Omental fat pad (tissue), 4 donors: Measurements from ENCODE around the gene KCNJ6. TPM values are rescaled to one million over a fixed set of nuclear protein-coding genes. Genes with fewer than 3 reads are reported as not detected.

Experiments used
- ATAC-seq: fragments of 150-250 bp; one replicate; pipeline ENCODE4 v1.9.1; 2016; ENCODE audit warnings: mild to moderate bottlenecking, moderate library complexity; ENCODE audit not compliant: low FRiP score
- DNase-seq: peaks from one replicate; pipeline ENCODE4 v3.0.0-alpha.2; 2019; ENCODE audit warnings: low spot score
- total RNA-seq, 4 donors: library from RNA; depleted of rRNA; stranded (reverse); fragments of >200 nt; gene quantifications; one replicate each; pipeline ENCODE4 v1.1.0, GENCODE V29; 2016
- TF ChIP-seq, protein P1 (sequence below), 3 donors: fragments of 450-650 bp; IDR thresholded peaks; one replicate each; pipeline ENCODE4 v1.5.1; 2016 to 2017; ENCODE audit warnings: antibody characterized with exemption in 3 of 3, mild to moderate bottlenecking in 3 of 3, moderate library complexity in 2 of 3

The KCNJ6 gene
- total RNA-seq, 4 donors from 2014 or later, result not detected

GRCh38 chr21:37888659-37889058 lies 27.6 kb downstream of the KCNJ6 start:
- no peak for DNase-seq
- no peak for ATAC-seq
- TF ChIP-seq, protein P1, sequence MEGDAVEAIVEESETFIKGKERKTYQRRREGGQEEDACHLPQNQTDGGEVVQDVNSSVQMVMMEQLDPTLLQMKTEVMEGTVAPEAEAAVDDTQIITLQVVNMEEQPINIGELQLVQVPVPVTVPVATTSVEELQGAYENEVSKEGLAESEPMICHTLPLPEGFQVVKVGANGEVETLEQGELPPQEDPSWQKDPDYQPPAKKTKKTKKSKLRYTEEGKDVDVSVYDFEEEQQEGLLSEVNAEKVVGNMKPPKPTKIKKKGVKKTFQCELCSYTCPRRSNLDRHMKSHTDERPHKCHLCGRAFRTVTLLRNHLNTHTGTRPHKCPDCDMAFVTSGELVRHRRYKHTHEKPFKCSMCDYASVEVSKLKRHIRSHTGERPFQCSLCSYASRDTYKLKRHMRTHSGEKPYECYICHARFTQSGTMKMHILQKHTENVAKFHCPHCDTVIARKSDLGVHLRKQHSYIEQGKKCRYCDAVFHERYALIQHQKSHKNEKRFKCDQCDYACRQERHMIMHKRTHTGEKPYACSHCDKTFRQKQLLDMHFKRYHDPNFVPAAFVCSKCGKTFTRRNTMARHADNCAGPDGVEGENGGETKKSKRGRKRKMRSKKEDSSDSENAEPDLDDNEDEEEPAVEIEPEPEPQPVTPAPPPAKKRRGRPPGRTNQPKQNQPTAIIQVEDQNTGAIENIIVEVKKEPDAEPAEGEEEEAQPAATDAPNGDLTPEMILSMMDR (IDR thresholded peaks at IDR 0.05), result no peak

GRCh38 chr21:37886726-37887299 lies 29.4 kb downstream of the KCNJ6 start:
- DNase-seq, result no peak
- no peak for ATAC-seq
- TF ChIP-seq, protein P1 (IDR thresholded peaks at IDR 0.05), result no peak

DNA sequence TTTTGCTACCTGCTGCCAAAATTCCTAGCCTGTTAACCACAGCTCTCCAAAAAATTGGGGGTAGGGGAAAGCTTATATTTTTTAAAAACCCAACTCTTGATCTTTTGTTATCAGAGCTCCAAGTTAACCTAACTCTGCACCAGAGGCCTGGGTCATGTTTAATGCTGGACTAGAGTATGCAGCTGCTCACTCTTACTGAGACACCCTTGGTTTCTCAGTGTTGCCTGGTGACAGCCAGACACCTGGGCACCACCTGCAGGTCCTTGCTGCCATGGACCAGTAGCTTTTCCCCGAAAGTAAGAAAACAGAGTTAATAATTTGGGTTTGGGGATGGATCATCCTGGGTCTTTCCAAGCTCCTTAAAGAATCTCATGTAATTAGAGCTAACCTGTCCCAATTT lies 30.1 kb downstream of the KCNJ6 start:
- ATAC-seq, result no peak
- no peak for DNase-seq
- TF ChIP-seq, protein P1 (IDR thresholded peaks at IDR 0.05), result no peak

DNA sequence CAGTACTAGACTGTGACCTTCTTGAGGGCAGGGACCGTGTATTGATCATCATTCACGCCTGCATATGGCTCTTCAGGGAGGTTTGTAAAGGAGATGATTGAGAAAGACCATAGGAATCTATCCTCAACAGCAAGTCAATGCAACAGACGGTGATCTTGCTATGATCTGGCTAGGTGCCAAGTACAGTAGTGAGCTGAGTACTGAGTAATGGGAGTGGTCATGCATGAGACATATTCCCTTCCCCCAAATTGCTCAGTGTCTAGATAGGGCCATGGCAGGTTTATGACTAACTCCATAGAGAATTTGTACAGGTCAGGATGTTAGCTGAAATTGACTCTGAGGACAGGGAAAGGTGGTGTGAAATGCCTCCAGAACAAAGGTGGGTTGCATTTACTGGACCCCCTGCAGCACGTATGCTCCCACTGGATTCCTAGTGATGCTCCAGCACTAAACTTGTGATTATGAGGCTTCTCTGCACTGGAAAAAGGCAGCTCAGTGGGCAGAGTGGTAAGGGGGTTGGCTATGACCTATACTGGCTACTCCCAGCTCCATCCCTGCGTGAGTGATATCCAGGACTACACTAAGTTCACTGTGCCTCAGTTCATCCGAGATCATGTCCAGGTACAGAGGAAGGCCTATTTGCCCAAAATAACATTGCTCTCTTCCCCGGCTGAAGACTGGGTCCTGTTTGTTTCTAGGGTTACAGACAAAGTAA lies 37.2 kb downstream of the KCNJ6 start:
- DNase-seq, result no peak
- ATAC-seq, result no peak
- TF ChIP-seq, protein P1 (IDR thresholded peaks at IDR 0.05), result no peak

- no peak for ATAC-seq
Measured at GRCh38 chr21:37877888-37878684, 38.2 kb downstream of the KCNJ6 start.

GRCh38 chr21:37877171-37877570 lies 39.1 kb downstream of the KCNJ6 start:
- no peak for DNase-seq
- ATAC-seq, result no peak
- TF ChIP-seq, protein P1 (IDR thresholded peaks at IDR 0.05), result no peak

More at GRCh38 chr21:37877888-37878684, 38.2 kb downstream of the KCNJ6 start:
- no peak for DNase-seq
- TF ChIP-seq, protein P1 (IDR thresholded peaks at IDR 0.05), result no peak
